K562 (cell line): ENCODE results near the gene ADSS1. TPM values are rescaled to one million over a fixed set of nuclear protein-coding genes. Genes with fewer than 3 reads are reported as not detected.

Experiments
- ATAC-seq: fragments of 200-7000 bp; cut with Tn5 transposase; 3 replicates; pipeline ENCODE4 v1.9.1; 2020; ENCODE audit warnings: moderate library complexity
- BruUV-seq: library from RNA; stranded (reverse); fragments of 400-500 nt; replicated peaks from 2 replicates; lab custom pipeline; 2021; lab: Mats Ljungman, UMichigan
- CTCF ChIA-PET: fragments of 300-600 bp; formaldehyde crosslinking; extraction: SDS; loops from one replicate; lab custom pipeline; 2021; ENCODE audit warnings: low intra/inter-chr PET ratio; lab: Yijun Ruan, JAX
- POLR2A ChIA-PET: fragments of 300-600, 350-650 bp; sonication (Branson Sonifier 250); formaldehyde crosslinking; extraction: SDS; loops from one replicate; lab custom pipeline; 2021; ENCODE audit warnings: antibody characterized with exemption, inconsistent platforms; lab: Yijun Ruan, JAX
- DNase-seq, 4 experiments: peaks; one replicate each; pipeline versions ENCODE4 v3.0.0 to v3.0.0-alpha.2; 2011 to 2018; ENCODE audit warnings: low spot score in 3 of 4, mixed read lengths in 3 of 4; ENCODE audit errors: extremely low read depth in 1 of 4
- FAIRE-seq: peaks from 2 replicates; lab custom pipeline; 2011; peaks lifted over from hg19 to GRCh38; lab: Jason Lieb, UNC
- H2AFZ ChIP-seq: 2 replicates; pipeline ENCODE4 v1.6.0; 2011; ENCODE audit warnings: low read depth, low read length, control low read depth, inconsistent platforms
- H3K27ac ChIP-seq: fragments of 200-600 bp; 3 replicates; pipeline ENCODE4 v1.8.0; 2011; ENCODE audit warnings: low read depth, mild to moderate bottlenecking, control low read depth, inconsistent platforms, low read length, moderate library complexity, mixed read lengths; ENCODE audit errors: extremely low read depth
- H3K27me3 ChIP-seq, 2 experiments: fragments of 300-600 bp in 1 of 2; 2 replicates in 1 of 2; 3 replicates in 1 of 2; pipeline versions ENCODE4 v1.6.0 to v1.8.0; 2011; ENCODE audit warnings: inconsistent platforms in 2 of 2, low read length in 2 of 2, mild to moderate bottlenecking in 1 of 2, mixed read lengths in 1 of 2, moderate library complexity in 1 of 2; ENCODE audit not compliant: control insufficient read depth in 2 of 2, insufficient read depth in 2 of 2
- H3K36me3 ChIP-seq: fragments of 300-600 bp; 3 replicates; pipeline ENCODE4 v1.8.0; 2011; ENCODE audit warnings: mild to moderate bottlenecking, low read length, inconsistent platforms; ENCODE audit not compliant: control insufficient read depth, insufficient read depth
- H3K4me1 ChIP-seq, 2 experiments: fragments of 200-600 bp in 1 of 2; replicated peaks in 1 of 2; 2 replicates in 1 of 2; 3 replicates in 1 of 2; pipeline versions ENCODE4 v1.5.1 to v1.8.0; 2011; ENCODE audit warnings: inconsistent platforms in 2 of 2, low read length in 2 of 2, mild to moderate bottlenecking in 1 of 2, mixed read lengths in 1 of 2, moderate library complexity in 1 of 2; ENCODE audit not compliant: control insufficient read depth in 2 of 2, insufficient read depth in 2 of 2
- H3K4me2 ChIP-seq: 2 replicates; pipeline ENCODE4 v1.6.1; 2011; ENCODE audit warnings: low read length, control low read depth, inconsistent platforms, mixed read lengths; ENCODE audit not compliant: insufficient read depth
- H3K4me3 ChIP-seq: fragments of 200-600 bp; sonication (generic), shearing (Covaris generic); 2 replicates; pipeline ENCODE4 v1.5.1; 2016; ENCODE audit warnings: control low read depth, inconsistent platforms
- H3K79me2 ChIP-seq: fragments of 200-600 bp; 3 replicates; pipeline ENCODE4 v1.8.0; 2011; ENCODE audit warnings: low read length, inconsistent platforms; ENCODE audit not compliant: control insufficient read depth, insufficient read depth
- H3K9ac ChIP-seq, 2 experiments: 2 replicates each; pipeline versions ENCODE4 v1.6.0 to v1.6.1; 2011; ENCODE audit warnings: low read depth in 2 of 2, low read length in 2 of 2, control low read depth in 1 of 2, inconsistent platforms in 1 of 2, mild to moderate bottlenecking in 1 of 2, mixed read lengths in 1 of 2; ENCODE audit not compliant: insufficient read depth in 1 of 2
- H3K9me1 ChIP-seq: one replicate; pipeline ENCODE4 v1.6.0; 2011; ENCODE audit warnings: inconsistent platforms, mild to moderate bottlenecking, low read length, moderate library complexity; ENCODE audit not compliant: control insufficient read depth, insufficient read depth
- H3K9me3 ChIP-seq: replicated peaks from 2 replicates; pipeline ENCODE4 v1.5.1; 2011; ENCODE audit warnings: low read depth, low read length, inconsistent platforms; ENCODE audit not compliant: control insufficient read depth, insufficient read depth
- H4K20me1 ChIP-seq: replicated peaks from 2 replicates; pipeline ENCODE4 v1.6.1; 2011; ENCODE audit warnings: low read length, inconsistent platforms, mixed read lengths; ENCODE audit not compliant: control insufficient read depth, insufficient read depth
- CTCF ChIP-seq, 3 experiments: IDR thresholded peaks in 2 of 3; conservative IDR thresholded peaks in 1 of 3; 2 replicates each; pipeline ENCODE4 v1.5.1; 2011 to 2012; ENCODE audit warnings: low read length in 3 of 3, mild to moderate bottlenecking in 3 of 3, control low read depth in 2 of 3, improper control_type of control experiment in 1 of 3, inconsistent platforms in 1 of 3, low read depth in 1 of 3, mixed read lengths in 1 of 3, moderate library complexity in 1 of 3; ENCODE audit not compliant: insufficient read depth in 2 of 3
- GABPB1 ChIP-seq: sonication (generic); formaldehyde crosslinking; IDR thresholded peaks from 2 replicates; pipeline ENCODE4 v1.8.0; 2022; ENCODE audit warnings: mild to moderate bottlenecking, missing genetic modification reagents
- NR2C1 ChIP-seq, 2 experiments: fragments of 450-650 bp; IDR thresholded peaks; 2 replicates each; pipeline ENCODE4 v1.6.1; 2017; ENCODE audit warnings: mild to moderate bottlenecking in 2 of 2, antibody characterized with exemption in 1 of 2, inconsistent platforms in 1 of 2, missing compliant biosample characterization in 1 of 2, missing genetic modification characterization in 1 of 2
- POLR2G ChIP-seq: fragments of 200-400 bp; formaldehyde crosslinking; IDR thresholded peaks from 2 replicates; pipeline ENCODE4 v1.6.1; 2017; ENCODE audit warnings: low read depth, mild to moderate bottlenecking, antibody characterized with exemption, low read length, moderate library complexity
- RBBP5 ChIP-seq: fragments of 200-600 bp; sonication (generic); IDR thresholded peaks from 2 replicates; pipeline ENCODE4 v1.6.1; 2012; ENCODE audit warnings: borderline replicate concordance, mild to moderate bottlenecking, low read length, control low read depth, inconsistent platforms; ENCODE audit not compliant: insufficient read depth, poor library complexity, severe bottlenecking
- RBFOX2 ChIP-seq: fragments of 200-400 bp; formaldehyde crosslinking; IDR thresholded peaks from 2 replicates; pipeline ENCODE4 v1.6.1; 2017; ENCODE audit warnings: low read depth, mild to moderate bottlenecking, low read length, moderate library complexity
- SAP30 ChIP-seq: fragments of 200-600 bp; sonication (generic); IDR thresholded peaks from 2 replicates; pipeline ENCODE4 v1.6.1; 2012; ENCODE audit warnings: borderline replicate concordance, low read depth, mild to moderate bottlenecking, moderate library complexity, low read length, control low read depth, inconsistent platforms; ENCODE audit not compliant: insufficient read depth, poor library complexity, severe bottlenecking
- SMARCE1 ChIP-seq: fragments of 450-650 bp; IDR thresholded peaks from 2 replicates; pipeline ENCODE4 v1.7.1; 2016; ENCODE audit warnings: mild to moderate bottlenecking
- TCF7L2 ChIP-seq: fragments of 150-350 bp; IDR thresholded peaks from 2 replicates; pipeline ENCODE4 v1.6.1; 2016; ENCODE audit warnings: low read depth, mild to moderate bottlenecking, low read length, moderate library complexity
- UBTF ChIP-seq, 2 experiments: IDR thresholded peaks; 2 replicates each; pipeline ENCODE4 v1.6.1; 2012; ENCODE audit warnings: improper control_type of control experiment in 2 of 2, low read depth in 2 of 2, low read length in 2 of 2, borderline replicate concordance in 1 of 2
- ZNF3 ChIP-seq: fragments of 250-450 bp; sonication (Bioruptor Pico); IDR thresholded peaks from 2 replicates; pipeline ENCODE4 v1.5.0; 2021; ENCODE audit warnings: mild to moderate bottlenecking, moderate library complexity
- WGBS: fragments of 100-300 bp; shearing (Covaris generic); methylation state at CpG from one replicate; pipeline ENCODE4 v1.1.6; 2016; ENCODE audit warnings: low coverage, mixed read lengths; ENCODE audit not compliant: insufficient coverage; ENCODE audit errors: missing lambda C conversion rate; 5-methylcytosine and 5-hydroxymethylcytosine counted together
- in situ Hi-C: fragments of 300-500 bp; cut with MboI; formaldehyde crosslinking; loops from 4 replicates; pipeline ENCODE4 v1.15.0; 2018; ENCODE audit warnings: inconsistent platforms, mixed read lengths
- intact Hi-C: fragments of 100-400 bp; cut with micrococcal nuclease; formaldehyde crosslinking; loops from 2 replicates; pipeline ENCODE4 v1.14.2; 2022
- polyA plus RNA-seq, 8 experiments: library from polyadenylated mRNA; depleted of rRNA in 4 of 8; stranded (reverse) in 5 of 8; unstranded in 3 of 8; fragments of >200 nt; fragmentation: Nextera tagmentation in 2 of 8; fragmentation: Illumina TruSeq in 1 of 8; extraction: Ambion mirVana in 2 of 8; extraction: Trizol in 1 of 8; gene quantifications; 2 replicates each; pipeline versions ENCODE4 v1.2.1 to v1.2.3, GENCODE V29; 2011 to 2014; ENCODE audit warnings: inconsistent platforms in 1 of 8, missing spikeins in 1 of 8
- total RNA-seq, 7 experiments: library from RNA; depleted of rRNA in 6 of 7; stranded (reverse); fragments of >200 nt in 6 of 7; fragmentation: Illumina TruSeq in 2 of 7; extraction: Trizol in 2 of 7; gene quantifications; 2 replicates each; pipeline versions ENCODE4 v1.2.1 to v1.2.3, GENCODE V29; 2011 to 2021; ENCODE audit warnings: low replicate concordance in 1 of 7

ADSS1 gene
- total and polyA plus RNA-seq, 9 of the 15 experiments (the other 6 are each of a cell fraction or from before 2014, with no cell fraction given): 0.53 to 5.9 (median 3.9) TPM

- ATAC-seq (peak; percentile 36), DNase-seq (peak in 1 of 4 experiments; percentile 43), FAIRE-seq (no peak)
- H3K27ac ChIP-seq: peak overlapping the region; percentile 74
- CTCF ChIA-PET: interaction anchor here (0.6 to 0.8 kb wide), 2 partner anchors 21 to 73 kb away, joined by 3 read pairs; no protein-coding TSS in a partner anchor
- under 1% methylated on average over 16 of the region's 16 CpGs for WGBS
- POLR2A ChIA-PET: interaction anchor here (0.6 to 0.9 kb wide), 3 partner anchors 9 to 292 kb away, joined by 3 to 4 read pairs (median 4); no protein-coding TSS in a partner anchor
- peaks cover 46 to 92% of the 10 kb centered on the region in 2 experiments for H3K4me1 ChIP-seq
- peaks cover 52% of the 10 kb centered on the region for H3K79me2 ChIP-seq
- H2AFZ ChIP-seq: no peak overlapping the region
- in situ Hi-C loops: no loop called here
- peak; percentile 14 for TF ChIP-seq SAP30
- TF ChIP-seq ZNF3 (CRISPR knock-in tag): no peak
- TF ChIP-seq RBBP5: peak; percentile 46
- 0 out of 2 replicates have a peak, but pooled peaks have one; percentile 40 for TF ChIP-seq GABPB1 (CRISPR knock-in tag)
- 0 out of 2 replicates have a peak, but pooled peaks have one; percentile 22 for TF ChIP-seq SMARCE1
- 0 out of 6 replicates have a peak, but pooled peaks of 2 of the 3 experiments have one; percentile 5 to 16 for TF ChIP-seq CTCF (IDR thresholded peaks at IDR 0.05 in 2 of 3, conservative IDR thresholded peaks at IDR 0.05 in 1 of 3; ENCODE audit: insufficient read depth in 2 of 3, low read depth in 1 of 3, low read length in 3 of 3)
- TF ChIP-seq NR2C1 (IDR thresholded peaks at IDR 0.05): 0 out of 2 replicates have a peak, but pooled peaks have one; percentile 12
- TF ChIP-seq NR2C1 (tag; IDR thresholded peaks at IDR 0.05): no peak
- no peak for TF ChIP-seq TCF7L2
- peak; percentile 39; the same call in 1 of the 2 replicates for TF ChIP-seq POLR2G
- peak in 1 of 2 experiments; percentile 48; a peak in 1 of 4 replicates for TF ChIP-seq UBTF (IDR thresholded peaks at IDR 0.05; ENCODE audit: borderline replicate concordance in 1 of 2, low read depth in 2 of 2, low read length in 2 of 2)
- peak; percentile 66 for TF ChIP-seq RBFOX2
- H3K4me3 ChIP-seq: peak overlapping the region; percentile 70
- H3K36me3 ChIP-seq: peaks cover 33% of the 10 kb centered on the region; the same call in 1 of the 3 replicates
- peak overlapping the region; percentile 82 to 93 for H3K9ac ChIP-seq
- no peaks in the 10 kb centered on the region for H3K9me3 ChIP-seq
- peak overlapping the region; percentile 79 for H3K4me2 ChIP-seq
- BruUV-seq: no TSS peak
- intact Hi-C loops: no loop called here
- H3K9me1 ChIP-seq: no peaks in the 10 kb centered on the region
- H3K27me3 ChIP-seq: no peaks in the 10 kb centered on the region
- peaks cover 12% of the 10 kb centered on the region; the same call in 1 of the 2 replicates for H4K20me1 ChIP-seq
Measured at GRCh38 chr14:104794631-104794992, 70.6 kb downstream of the ADSS1 start.
